ENCODE measurements around the gene USP21.

DNA sequence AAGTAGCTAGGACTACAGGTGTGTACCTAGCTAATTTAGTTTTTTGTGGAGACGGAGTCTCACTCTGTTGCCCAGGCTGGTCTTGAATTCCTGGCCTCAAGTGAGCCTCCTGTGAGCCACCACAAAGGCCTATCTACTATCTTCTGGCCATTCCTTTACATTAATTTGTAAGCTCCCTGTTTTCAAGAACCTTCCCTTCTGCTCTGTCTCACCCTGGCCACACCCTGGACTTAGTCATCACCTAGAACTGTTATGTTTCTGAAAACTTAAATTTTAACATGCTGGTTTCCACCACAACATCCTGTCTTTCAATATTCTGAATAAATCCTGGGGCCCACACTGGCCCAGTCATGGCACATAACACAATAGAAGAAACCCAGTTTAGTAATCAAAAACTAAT is 22.9 kb downstream of the USP21 start:
- TF ChIP-seq POLR2A (IDR thresholded peaks at IDR 0.05; ENCODE audit: low read depth, low read length) (no peak), RAD21 (IDR thresholded peaks at IDR 0.05; ENCODE audit: low read length) (no peak), CTCF (conservative IDR thresholded peaks at IDR 0.05; ENCODE audit: low read depth, low read length) (no peak), FOS (IDR thresholded peaks at IDR 0.05; ENCODE audit: low read depth, low read length) (no peak)
- TF ChIP-seq, protein P1, sequence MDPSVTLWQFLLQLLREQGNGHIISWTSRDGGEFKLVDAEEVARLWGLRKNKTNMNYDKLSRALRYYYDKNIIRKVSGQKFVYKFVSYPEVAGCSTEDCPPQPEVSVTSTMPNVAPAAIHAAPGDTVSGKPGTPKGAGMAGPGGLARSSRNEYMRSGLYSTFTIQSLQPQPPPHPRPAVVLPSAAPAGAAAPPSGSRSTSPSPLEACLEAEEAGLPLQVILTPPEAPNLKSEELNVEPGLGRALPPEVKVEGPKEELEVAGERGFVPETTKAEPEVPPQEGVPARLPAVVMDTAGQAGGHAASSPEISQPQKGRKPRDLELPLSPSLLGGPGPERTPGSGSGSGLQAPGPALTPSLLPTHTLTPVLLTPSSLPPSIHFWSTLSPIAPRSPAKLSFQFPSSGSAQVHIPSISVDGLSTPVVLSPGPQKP (IDR thresholded peaks at IDR 0.05; ENCODE audit: borderline replicate concordance, low read depth, low read length), result no peak

All from IMR-90 (cell line).